Eye (tissue), 1 donor: ENCODE measurements around the gene NAT10.

Experiments used
- DNase-seq: peaks from one replicate; pipeline ENCODE4 v3.0.0-alpha.2; 2015

Gene NAT10

GRCh38 chr11:34111722-34112270, 6.4 kb downstream of the NAT10 start:
- no peak for DNase-seq

- DNase-seq = no peak
Observed at GRCh38 chr11:34114014-34114413, 8.6 kb downstream of the NAT10 start.

- no peak for DNase-seq
Observed at GRCh38 chr11:34114471-34114870, 9.0 kb downstream of the NAT10 start.

GRCh38 chr11:34120651-34121050, 15.2 kb downstream of the NAT10 start:
- DNase-seq = no peak

GRCh38 chr11:34124885-34125668, 19.6 kb downstream of the NAT10 start:
- DNase-seq = no peak

GRCh38 chr11:34126959-34127848, 21.8 kb downstream of the NAT10 start:
- no peak for DNase-seq

GRCh38 chr11:34128824-34129223, 23.4 kb downstream of the NAT10 start:
- no peak for DNase-seq

- DNase-seq = no peak
Observed at GRCh38 chr11:34132261-34132965, 27.0 kb downstream of the NAT10 start.

- DNase-seq = no peak
Observed at GRCh38 chr11:34134765-34135164, 29.3 kb downstream of the NAT10 start.

- DNase-seq = no peak
Observed at GRCh38 chr11:34135439-34135838, 30.0 kb downstream of the NAT10 start.

- no peak for DNase-seq
Observed at GRCh38 chr11:34136420-34136819, 31.0 kb downstream of the NAT10 start.

- DNase-seq = no peak
Observed at GRCh38 chr11:34139346-34139745, 33.9 kb downstream of the NAT10 start.

GRCh38 chr11:34140149-34140548, 34.7 kb downstream of the NAT10 start:
- no peak for DNase-seq

- DNase-seq = no peak
Observed at GRCh38 chr11:34143048-34143447, 37.6 kb downstream of the NAT10 start.

- no peak for DNase-seq
Observed at GRCh38 chr11:34145073-34145472, 39.6 kb downstream of the NAT10 start.

GRCh38 chr11:34145847-34146381, 40.5 kb downstream of the NAT10 start:
- no peak for DNase-seq

- no peak for DNase-seq
Observed at GRCh38 chr11:34146411-34146810, 41.0 kb downstream of the NAT10 start.

GRCh38 chr11:34146866-34147265, 41.4 kb downstream of the NAT10 start:
- no peak for DNase-seq

GRCh38 chr11:34147581-34147980, 42.2 kb downstream of the NAT10 start:
- DNase-seq = no peak

- DNase-seq = peak; percentile 89
Observed at GRCh38 chr11:34148504-34149165, 43.2 kb downstream of the NAT10 start.

GRCh38 chr11:34149274-34149673, 43.8 kb downstream of the NAT10 start:
- DNase-seq = peak; percentile 64

GRCh38 chr11:34149786-34150185, 44.4 kb downstream of the NAT10 start:
- DNase-seq = peak; percentile 41
